ENCODE results near the gene LRBA. TPM values are rescaled to one million over a fixed set of nuclear protein-coding genes. Genes with fewer than 3 reads are reported as not detected.

The LRBA gene
- total RNA-seq, 1 experiment from 2014 or later = 55.3 TPM

GRCh38 chr4:150462743-150463142 lies 552.3 kb downstream of the LRBA start:
- no peak overlapping the region for H3K4me2 ChIP-seq (ENCODE audit: insufficient read depth, insufficient read length, low read length)
- H3K9me3 Mint-ChIP-seq = no peaks in the 10 kb centered on the region
- WGBS (ENCODE audit: extremely low coverage, insufficient read length, low lambda C conversion rate) = no CpG with 5 or more reads among the region's 2 CpGs

More at GRCh38 chr4:150462743-150463142, 552.3 kb downstream of the LRBA start:
- Histone ChIP-seq H3K27me3 (ENCODE audit: insufficient read depth, low read length) (no peaks in the 10 kb centered on the region), H4K5ac (ENCODE audit: insufficient read length, low read depth, low read length) (no peak overlapping the region), H3K79me2 (ENCODE audit: insufficient read depth, low read length) (no peaks in the 10 kb centered on the region), H2BK12ac (ENCODE audit: insufficient read length, low read depth, low read length) (no peak overlapping the region), H3K79me1 (ENCODE audit: insufficient read depth, low read depth, low read length, poor library complexity, severe bottlenecking) (no peaks in the 10 kb centered on the region), H4K91ac (ENCODE audit: insufficient read length, low read depth, low read length) (no peak overlapping the region), H3K27ac (ENCODE audit: insufficient read length, low read depth, low read length) (no peak overlapping the region), H2BK15ac (ENCODE audit: low read depth, low read length) (no peak overlapping the region), H3T11ph (ENCODE audit: low read length) (no peak overlapping the region), H3K56ac (ENCODE audit: insufficient read length, low read depth, low read length) (no peak overlapping the region), H3K14ac (ENCODE audit: insufficient read depth, low read length) (no peak overlapping the region), H3K23me2 (ENCODE audit: insufficient read length, low read depth, low read length, poor library complexity, severe bottlenecking) (no peaks in the 10 kb centered on the region), H3K23ac (ENCODE audit: insufficient read length, low read depth, low read length) (no peak overlapping the region), H3K18ac (ENCODE audit: insufficient read length, low read depth, low read length) (no peak overlapping the region), H3K9me3 (ENCODE audit: control insufficient read depth, low read depth, low read length) (no peaks in the 10 kb centered on the region), H2AK5ac (ENCODE audit: insufficient read length, low read length) (no peak overlapping the region), H3K4me1 (ENCODE audit: insufficient read depth, low read length) (no peaks in the 10 kb centered on the region), H4K8ac (replicated peaks; ENCODE audit: insufficient read length, low read depth, low read length) (no peak overlapping the region), H3K4ac (ENCODE audit: low read depth, low read length) (no peak overlapping the region), H2BK120ac (ENCODE audit: low read depth, low read length, poor library complexity, severe bottlenecking) (no peak overlapping the region), H2BK5ac (ENCODE audit: insufficient read length, low read length) (no peak overlapping the region), H3K9ac (ENCODE audit: extremely low read depth, insufficient read length, low read length) (no peak overlapping the region), H2BK20ac (ENCODE audit: low read depth, low read length, poor library complexity, severe bottlenecking) (no peak overlapping the region), H2AFZ (ENCODE audit: low read length) (no peak overlapping the region), H4K20me1 (ENCODE audit: control insufficient read depth, insufficient read depth, insufficient read length) (no peaks in the 10 kb centered on the region)
- no peaks in the 10 kb centered on the region for H3K27me3 Mint-ChIP-seq (ENCODE audit: low read depth)
- H3K27ac Mint-ChIP-seq = no peak overlapping the region
- no peak for DNase-seq
- no peaks in the 10 kb centered on the region for H3K36me3 Mint-ChIP-seq (ENCODE audit: insufficient read depth in 1 of 3, low read depth in 3 of 3)
- H3K4me1 Mint-ChIP-seq = no peaks in the 10 kb centered on the region
- H3K4me3 Mint-ChIP-seq = no peak overlapping the region
- no peak for TF ChIP-seq CTCF (conservative IDR thresholded peaks at IDR 0.05)
